ENCODE measurements around the gene ABCC11.

ABCC11 gene

DNA sequence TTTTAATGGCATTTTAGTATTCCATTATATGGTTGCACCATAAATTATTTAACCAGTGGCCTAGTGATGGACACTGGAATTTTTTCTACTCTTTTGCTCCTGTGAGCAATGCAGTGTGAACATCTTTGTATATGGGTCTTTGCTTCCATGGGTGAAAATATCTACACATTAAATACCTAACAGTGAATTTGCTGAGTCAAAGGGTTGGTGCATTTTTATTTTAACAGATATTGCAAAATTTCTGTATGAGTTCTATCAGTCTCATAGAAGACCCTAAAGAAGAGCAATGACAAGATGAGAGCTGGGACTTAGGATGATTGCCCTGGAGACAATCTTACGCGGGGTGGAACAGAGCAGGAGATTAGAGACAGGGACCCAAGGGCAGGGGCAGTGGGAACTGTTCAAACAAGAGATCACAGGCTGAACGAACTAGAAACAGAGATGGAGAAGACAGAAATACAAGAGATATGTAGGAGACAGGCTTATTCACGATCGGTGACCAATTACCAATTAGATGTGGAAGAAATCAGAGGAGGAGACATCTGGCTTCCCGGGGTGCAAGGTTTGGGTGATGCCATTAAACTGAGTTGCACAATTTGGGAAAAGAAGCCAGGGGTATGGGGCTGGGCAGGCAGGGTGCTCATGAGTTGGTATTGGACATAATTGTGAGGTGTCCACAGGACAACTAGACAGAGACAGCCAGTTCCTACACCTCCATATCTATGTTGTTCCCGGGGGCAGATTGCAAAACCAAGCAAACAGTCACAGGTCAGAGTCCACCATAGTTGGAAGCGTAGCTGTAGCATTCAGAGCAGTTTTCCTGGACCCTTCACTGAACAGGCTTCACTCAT is 43.1 kb downstream of the ABCC11 start:
- 0 out of 2 replicates have a peak, but pooled peaks cover 3% of the 10 kb centered on the region for H3K36me3 ChIP-seq (ENCODE audit: control insufficient read depth, insufficient read depth, low read length)
- WGBS (ENCODE audit: insufficient coverage, insufficient read length) = no CpG with 5 or more reads among the region's 8 CpGs
- no peak overlapping the region for H3K4me3 ChIP-seq (ENCODE audit: low read length)
- peaks cover 1% of the 10 kb centered on the region; the same call in 1 of the 2 replicates for H3K4me1 ChIP-seq (ENCODE audit: control insufficient read depth, insufficient read depth, low read length)
- no peaks in the 10 kb centered on the region for H3K27me3 ChIP-seq (ENCODE audit: control insufficient read depth, insufficient read depth, low read length)
- no peak for DNase-seq (ENCODE audit: low read depth, low spot score)
- H3K9me3 ChIP-seq (ENCODE audit: control insufficient read depth, insufficient read depth, low read length) = no peaks in the 10 kb centered on the region
- no peak overlapping the region for H3K27ac ChIP-seq (ENCODE audit: low read length)

GRCh38 chr16:48201515-48202201 is 45.7 kb downstream of the ABCC11 start:
- Histone ChIP-seq H3K36me3 (ENCODE audit: control insufficient read depth, insufficient read depth, low read length) (0 out of 2 replicates have a peak, but pooled peaks cover 3% of the 10 kb centered on the region), H3K27ac (ENCODE audit: low read length) (no peak overlapping the region), H3K4me1 (ENCODE audit: control insufficient read depth, insufficient read depth, low read length) (peaks cover 1% of the 10 kb centered on the region; the same call in 1 of the 2 replicates), H3K9me3 (ENCODE audit: control insufficient read depth, insufficient read depth, low read length) (no peaks in the 10 kb centered on the region), H3K27me3 (ENCODE audit: control insufficient read depth, insufficient read depth, low read length) (no peaks in the 10 kb centered on the region), H3K4me3 (ENCODE audit: low read length) (no peak overlapping the region)
- WGBS (ENCODE audit: insufficient coverage, insufficient read length) = no CpG with 5 or more reads among the region's 6 CpGs
- DNase-seq (ENCODE audit: low read depth, low spot score) = no peak

- no peaks in the 10 kb centered on the region for H3K9me3 ChIP-seq (ENCODE audit: control insufficient read depth, insufficient read depth, low read length)
- no peak overlapping the region for H3K27ac ChIP-seq (ENCODE audit: low read length)
- DNase-seq (ENCODE audit: low read depth, low spot score) = no peak
- H3K4me3 ChIP-seq (ENCODE audit: low read length) = no peak overlapping the region
- H3K36me3 ChIP-seq (ENCODE audit: control insufficient read depth, insufficient read depth, low read length) = 0 out of 2 replicates have a peak, but pooled peaks cover 3% of the 10 kb centered on the region
- H3K4me1 ChIP-seq (ENCODE audit: control insufficient read depth, insufficient read depth, low read length) = 0 out of 2 replicates have a peak, but pooled peaks cover 1% of the 10 kb centered on the region
- no peaks in the 10 kb centered on the region for H3K27me3 ChIP-seq (ENCODE audit: control insufficient read depth, insufficient read depth, low read length)
- no CpG with 5 or more reads among the region's 3 CpGs for WGBS (ENCODE audit: insufficient coverage, insufficient read length)
Measured at GRCh38 chr16:48197294-48197693, 50.0 kb downstream of the ABCC11 start.

GRCh38 chr16:48194828-48195556 is 52.3 kb downstream of the ABCC11 start:
- Histone ChIP-seq H3K36me3 (ENCODE audit: control insufficient read depth, insufficient read depth, low read length) (no peaks in the 10 kb centered on the region), H3K4me1 (ENCODE audit: control insufficient read depth, insufficient read depth, low read length) (no peaks in the 10 kb centered on the region), H3K27ac (ENCODE audit: low read length) (no peak overlapping the region), H3K4me3 (ENCODE audit: low read length) (no peak overlapping the region), H3K9me3 (ENCODE audit: control insufficient read depth, insufficient read depth, low read length) (no peaks in the 10 kb centered on the region), H3K27me3 (ENCODE audit: control insufficient read depth, insufficient read depth, low read length) (no peaks in the 10 kb centered on the region)
- WGBS (ENCODE audit: insufficient coverage, insufficient read length) = no CpG with 5 or more reads among the region's 5 CpGs
- DNase-seq (ENCODE audit: low read depth, low spot score) = no peak

DNA sequence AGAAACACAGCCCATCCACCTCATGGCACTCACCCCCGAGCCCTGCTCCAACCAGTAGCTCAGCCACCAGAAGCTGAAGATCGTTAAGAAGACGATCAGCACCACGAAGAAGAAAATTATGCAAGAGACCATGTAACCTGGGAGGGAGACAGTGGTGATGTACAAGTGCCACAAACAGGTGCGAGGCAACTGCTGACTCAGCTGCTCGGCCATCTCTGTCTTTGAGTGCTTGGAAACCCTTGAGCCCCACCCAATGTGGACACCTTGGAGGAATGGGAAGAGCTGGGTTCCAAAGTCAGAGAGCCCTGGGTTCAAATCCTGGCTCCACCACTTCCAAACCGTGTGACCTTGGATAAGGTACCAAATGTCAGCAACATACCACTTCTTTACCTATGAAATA is 53.5 kb downstream of the ABCC11 start:
- DNase-seq (ENCODE audit: low read depth, low spot score) = no peak
- no peaks in the 10 kb centered on the region for H3K4me1 ChIP-seq (ENCODE audit: control insufficient read depth, insufficient read depth, low read length)

GRCh38 chr16:48188449-48189102 is 58.8 kb downstream of the ABCC11 start:
- WGBS (ENCODE audit: insufficient coverage, insufficient read length) = no CpG with 5 or more reads among the region's 6 CpGs
- H3K9me3 ChIP-seq (ENCODE audit: control insufficient read depth, insufficient read depth, low read length) = no peaks in the 10 kb centered on the region
- no peaks in the 10 kb centered on the region for H3K27me3 ChIP-seq (ENCODE audit: control insufficient read depth, insufficient read depth, low read length)
- no peak overlapping the region for H3K27ac ChIP-seq (ENCODE audit: low read length)
- DNase-seq (ENCODE audit: low read depth, low spot score) = no peak
- no peaks in the 10 kb centered on the region for H3K36me3 ChIP-seq (ENCODE audit: control insufficient read depth, insufficient read depth, low read length)
- no peak overlapping the region for H3K4me3 ChIP-seq (ENCODE audit: low read length)
- H3K4me1 ChIP-seq (ENCODE audit: control insufficient read depth, insufficient read depth, low read length) = no peaks in the 10 kb centered on the region

More for the DNA sequence above, 53.5 kb downstream of the ABCC11 start:
- Histone ChIP-seq H3K27ac (ENCODE audit: low read length) (no peak overlapping the region), H3K4me3 (ENCODE audit: low read length) (no peak overlapping the region), H3K27me3 (ENCODE audit: control insufficient read depth, insufficient read depth, low read length) (no peaks in the 10 kb centered on the region), H3K9me3 (ENCODE audit: control insufficient read depth, insufficient read depth, low read length) (no peaks in the 10 kb centered on the region), H3K36me3 (ENCODE audit: control insufficient read depth, insufficient read depth, low read length) (no peaks in the 10 kb centered on the region)
- WGBS (ENCODE audit: insufficient coverage, insufficient read length) = no CpG with 5 or more reads among the region's 7 CpGs

GRCh38 chr16:48187779-48188178 is 59.6 kb downstream of the ABCC11 start:
- H3K4me1 ChIP-seq (ENCODE audit: control insufficient read depth, insufficient read depth, low read length) = no peaks in the 10 kb centered on the region
- no peaks in the 10 kb centered on the region for H3K36me3 ChIP-seq (ENCODE audit: control insufficient read depth, insufficient read depth, low read length)
- no peak overlapping the region for H3K27ac ChIP-seq (ENCODE audit: low read length)
- H3K27me3 ChIP-seq (ENCODE audit: control insufficient read depth, insufficient read depth, low read length) = no peaks in the 10 kb centered on the region
- WGBS (ENCODE audit: insufficient coverage, insufficient read length) = no CpG with 5 or more reads among the region's 4 CpGs
- no peak for DNase-seq (ENCODE audit: low read depth, low spot score)
- H3K4me3 ChIP-seq (ENCODE audit: low read length) = no peak overlapping the region
- H3K9me3 ChIP-seq (ENCODE audit: control insufficient read depth, insufficient read depth, low read length) = no peaks in the 10 kb centered on the region

DNA sequence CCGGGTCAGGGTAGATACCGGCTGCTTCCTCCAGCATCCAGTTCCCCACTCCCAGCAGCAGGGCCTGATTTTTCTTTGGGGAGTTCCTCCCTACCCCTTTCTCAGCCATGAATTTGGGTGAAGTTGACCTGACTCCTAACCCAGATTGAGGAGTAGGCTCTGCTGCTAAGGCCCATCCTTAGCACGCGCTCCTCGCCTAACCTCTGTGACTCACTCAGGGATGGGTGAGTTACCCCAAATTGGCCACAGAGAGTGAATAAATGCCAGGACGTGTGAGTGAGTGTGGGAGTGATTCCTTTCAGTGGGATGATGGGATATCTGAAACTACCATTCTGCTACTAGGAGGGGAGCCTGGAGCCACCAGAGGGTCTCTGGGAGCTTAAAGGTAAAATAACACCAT is 62.7 kb downstream of the ABCC11 start:
- Histone ChIP-seq H3K36me3 (ENCODE audit: control insufficient read depth, insufficient read depth, low read length) (no peaks in the 10 kb centered on the region), H3K9me3 (ENCODE audit: control insufficient read depth, insufficient read depth, low read length) (no peaks in the 10 kb centered on the region), H3K4me1 (ENCODE audit: control insufficient read depth, insufficient read depth, low read length) (no peaks in the 10 kb centered on the region; the same call in 1 of the 2 replicates), H3K4me3 (ENCODE audit: low read length) (no peak overlapping the region), H3K27ac (ENCODE audit: low read length) (no peak overlapping the region), H3K27me3 (ENCODE audit: control insufficient read depth, insufficient read depth, low read length) (no peaks in the 10 kb centered on the region; the same call in 1 of the 2 replicates)
- no CpG with 5 or more reads among the region's 6 CpGs for WGBS (ENCODE audit: insufficient coverage, insufficient read length)
- no peak for DNase-seq (ENCODE audit: low read depth, low spot score)

GRCh38 chr16:48182979-48183537 is 64.3 kb downstream of the ABCC11 start:
- no peak overlapping the region for H3K27ac ChIP-seq (ENCODE audit: low read length)
- no peaks in the 10 kb centered on the region for H3K36me3 ChIP-seq (ENCODE audit: control insufficient read depth, insufficient read depth, low read length)
- no peak for DNase-seq (ENCODE audit: low read depth, low spot score)
- H3K4me3 ChIP-seq (ENCODE audit: low read length) = no peak overlapping the region
- no peaks in the 10 kb centered on the region; the same call in 1 of the 2 replicates for H3K27me3 ChIP-seq (ENCODE audit: control insufficient read depth, insufficient read depth, low read length)
- no peaks in the 10 kb centered on the region for H3K9me3 ChIP-seq (ENCODE audit: control insufficient read depth, insufficient read depth, low read length)
- H3K4me1 ChIP-seq (ENCODE audit: control insufficient read depth, insufficient read depth, low read length) = no peaks in the 10 kb centered on the region; the same call in 1 of the 2 replicates
- no CpG with 5 or more reads among the region's 8 CpGs for WGBS (ENCODE audit: insufficient coverage, insufficient read length)
